Esophagus squamous epithelium (tissue), 4 donors: ENCODE measurements around the gene ALX4.

ENCODE experiments used
- POLR2A ChIP-seq, 4 donors: fragments of 450-650 bp; IDR thresholded peaks; one replicate each; pipeline ENCODE4 v1.6.1; 2017; ENCODE audit warnings: antibody characterized with exemption in 4 of 4, mild to moderate bottlenecking in 4 of 4, moderate library complexity in 3 of 4
- TF ChIP-seq, protein P1 (sequence below), 6 experiments: fragments of 450-650 bp in 4 of 6; fragments of 200-600 bp in 2 of 6; sonication (generic) in 2 of 6; IDR thresholded peaks; one replicate each; pipeline ENCODE4 v1.5.1; 2016 to 2019; ENCODE audit warnings: antibody characterized with exemption in 6 of 6, mild to moderate bottlenecking in 4 of 6, moderate library complexity in 4 of 6

DNA sequence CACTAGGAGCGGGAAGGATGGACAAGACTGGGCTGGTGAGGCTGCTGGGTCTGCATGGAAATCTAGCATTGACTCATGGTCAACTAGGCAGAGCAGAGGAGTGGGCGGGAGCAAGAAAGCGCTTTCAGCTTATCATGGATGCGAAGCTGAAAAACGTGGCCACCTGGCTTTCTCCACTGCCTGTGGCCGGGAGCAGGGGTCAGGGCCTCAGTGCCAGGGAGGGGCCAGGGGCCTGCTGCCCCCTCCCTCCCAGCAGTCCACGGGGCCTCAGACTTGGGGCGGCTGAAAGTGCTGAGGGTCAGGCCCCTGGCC, 45.5 kb downstream of the ALX4 start:
- TF ChIP-seq, protein P1, sequence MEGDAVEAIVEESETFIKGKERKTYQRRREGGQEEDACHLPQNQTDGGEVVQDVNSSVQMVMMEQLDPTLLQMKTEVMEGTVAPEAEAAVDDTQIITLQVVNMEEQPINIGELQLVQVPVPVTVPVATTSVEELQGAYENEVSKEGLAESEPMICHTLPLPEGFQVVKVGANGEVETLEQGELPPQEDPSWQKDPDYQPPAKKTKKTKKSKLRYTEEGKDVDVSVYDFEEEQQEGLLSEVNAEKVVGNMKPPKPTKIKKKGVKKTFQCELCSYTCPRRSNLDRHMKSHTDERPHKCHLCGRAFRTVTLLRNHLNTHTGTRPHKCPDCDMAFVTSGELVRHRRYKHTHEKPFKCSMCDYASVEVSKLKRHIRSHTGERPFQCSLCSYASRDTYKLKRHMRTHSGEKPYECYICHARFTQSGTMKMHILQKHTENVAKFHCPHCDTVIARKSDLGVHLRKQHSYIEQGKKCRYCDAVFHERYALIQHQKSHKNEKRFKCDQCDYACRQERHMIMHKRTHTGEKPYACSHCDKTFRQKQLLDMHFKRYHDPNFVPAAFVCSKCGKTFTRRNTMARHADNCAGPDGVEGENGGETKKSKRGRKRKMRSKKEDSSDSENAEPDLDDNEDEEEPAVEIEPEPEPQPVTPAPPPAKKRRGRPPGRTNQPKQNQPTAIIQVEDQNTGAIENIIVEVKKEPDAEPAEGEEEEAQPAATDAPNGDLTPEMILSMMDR (IDR thresholded peaks at IDR 0.05): no peak
- no peak for TF ChIP-seq POLR2A (IDR thresholded peaks at IDR 0.05)
